Activated CD4-positive, alpha-beta T cell treated with anti-CD3 and anti-CD28 coated beads for 1 hour (primary cell): ENCODE results near the gene APOC1.
"Not testable (repeated sequence)": the region's sequence is repeated elsewhere in the genome, so short reads cannot be mapped to it uniquely, and the experiment has no call there.

ENCODE experiments used
- DNase-seq: peaks from one replicate; pipeline ENCODE4 v3.0.0-alpha.2; 2020

The APOC1 gene

DNA sequence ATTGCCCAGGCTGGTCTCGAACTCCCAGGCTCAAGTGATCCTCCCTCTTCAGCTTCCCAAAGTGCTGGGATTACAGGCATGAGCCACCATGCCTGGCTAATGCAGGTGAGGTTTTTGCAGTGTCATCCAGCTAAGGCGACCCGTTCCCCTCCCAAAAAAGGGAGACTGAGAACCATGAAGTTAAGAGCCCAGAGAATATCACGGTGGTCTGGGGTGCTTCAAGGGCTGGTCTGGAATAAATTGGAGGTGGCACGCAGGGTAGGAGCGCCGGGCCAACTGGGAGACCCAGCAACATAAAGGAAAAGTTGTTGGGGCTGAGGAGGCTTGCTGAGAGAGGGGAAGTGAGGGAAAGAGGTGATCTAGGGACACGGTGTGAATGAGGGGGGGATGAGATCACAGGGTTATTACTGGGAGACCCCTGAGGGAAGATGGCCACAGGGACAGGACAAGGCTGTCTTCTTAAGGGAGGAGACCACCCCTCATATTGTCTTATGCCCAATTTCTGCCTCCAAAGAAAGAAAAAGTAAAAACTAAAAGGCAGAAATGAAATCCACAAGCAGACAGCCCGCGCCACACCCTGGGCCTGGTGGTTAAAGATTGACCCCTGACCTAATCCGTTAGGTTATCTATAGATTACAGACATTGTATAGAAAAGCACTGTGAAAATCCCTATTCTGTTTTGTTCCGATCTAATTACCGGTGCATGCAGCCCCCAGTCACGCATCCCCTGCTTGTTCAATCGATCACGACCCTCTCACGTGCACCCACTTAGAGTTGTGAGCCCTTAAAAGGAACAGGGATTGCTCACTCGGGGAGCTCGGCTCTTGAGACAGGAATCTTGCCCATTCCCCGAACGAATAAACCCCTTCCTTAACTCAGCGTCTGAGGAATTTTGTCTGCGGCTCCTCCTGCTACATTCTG is 636 bp upstream of the APOC1 start:
- not testable (repeated sequence) for DNase-seq

DNA sequence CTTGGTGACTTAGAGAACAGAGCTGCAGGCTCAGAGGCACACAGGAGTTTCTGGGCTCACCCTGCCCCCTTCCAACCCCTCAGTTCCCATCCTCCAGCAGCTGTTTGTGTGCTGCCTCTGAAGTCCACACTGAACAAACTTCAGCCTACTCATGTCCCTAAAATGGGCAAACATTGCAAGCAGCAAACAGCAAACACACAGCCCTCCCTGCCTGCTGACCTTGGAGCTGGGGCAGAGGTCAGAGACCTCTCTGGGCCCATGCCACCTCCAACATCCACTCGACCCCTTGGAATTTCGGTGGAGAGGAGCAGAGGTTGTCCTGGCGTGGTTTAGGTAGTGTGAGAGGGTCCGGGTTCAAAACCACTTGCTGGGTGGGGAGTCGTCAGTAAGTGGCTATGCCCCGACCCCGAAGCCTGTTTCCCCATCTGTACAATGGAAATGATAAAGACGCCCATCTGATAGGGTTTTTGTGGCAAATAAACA is 9.9 kb downstream of the APOC1 start:
- no peak for DNase-seq

DNA sequence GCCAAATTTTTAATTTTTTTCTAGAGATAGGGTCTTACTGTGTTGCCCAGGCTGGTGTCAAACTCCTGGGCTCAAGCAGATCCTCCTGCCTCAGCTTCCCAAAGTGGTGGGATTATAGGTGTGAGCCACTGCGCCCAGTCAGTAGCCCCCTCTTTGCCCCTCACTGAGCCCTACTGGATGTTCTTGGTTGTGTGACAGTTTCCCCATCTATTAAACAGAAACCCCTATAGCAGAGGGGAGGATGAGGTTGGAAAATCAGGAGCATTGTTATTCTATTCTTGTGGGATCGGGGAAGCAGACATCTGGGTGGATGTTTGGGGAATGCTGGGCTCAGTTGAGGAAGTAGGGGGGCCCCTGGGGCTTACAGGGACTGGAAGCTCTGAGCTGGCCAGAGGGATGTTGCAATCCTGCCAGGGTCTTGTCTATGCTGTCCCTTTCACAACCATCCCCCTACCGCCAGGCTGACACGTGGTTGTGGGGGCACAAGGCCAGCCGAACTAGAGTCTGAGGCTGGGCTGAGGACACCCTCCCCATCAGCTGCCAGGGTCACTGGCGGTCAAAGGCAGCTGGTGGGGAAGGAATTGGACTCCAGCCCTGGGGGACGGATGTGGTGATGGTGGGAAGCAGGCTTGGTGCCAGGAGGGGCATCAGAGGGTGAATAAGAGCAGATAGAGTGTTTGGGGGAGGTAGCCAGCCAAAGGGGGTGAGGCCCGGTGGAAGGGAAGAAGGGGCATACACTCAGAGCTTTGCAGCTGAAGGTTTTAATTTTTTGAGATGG is 10.9 kb downstream of the APOC1 start:
- DNase-seq, result no peak

DNA sequence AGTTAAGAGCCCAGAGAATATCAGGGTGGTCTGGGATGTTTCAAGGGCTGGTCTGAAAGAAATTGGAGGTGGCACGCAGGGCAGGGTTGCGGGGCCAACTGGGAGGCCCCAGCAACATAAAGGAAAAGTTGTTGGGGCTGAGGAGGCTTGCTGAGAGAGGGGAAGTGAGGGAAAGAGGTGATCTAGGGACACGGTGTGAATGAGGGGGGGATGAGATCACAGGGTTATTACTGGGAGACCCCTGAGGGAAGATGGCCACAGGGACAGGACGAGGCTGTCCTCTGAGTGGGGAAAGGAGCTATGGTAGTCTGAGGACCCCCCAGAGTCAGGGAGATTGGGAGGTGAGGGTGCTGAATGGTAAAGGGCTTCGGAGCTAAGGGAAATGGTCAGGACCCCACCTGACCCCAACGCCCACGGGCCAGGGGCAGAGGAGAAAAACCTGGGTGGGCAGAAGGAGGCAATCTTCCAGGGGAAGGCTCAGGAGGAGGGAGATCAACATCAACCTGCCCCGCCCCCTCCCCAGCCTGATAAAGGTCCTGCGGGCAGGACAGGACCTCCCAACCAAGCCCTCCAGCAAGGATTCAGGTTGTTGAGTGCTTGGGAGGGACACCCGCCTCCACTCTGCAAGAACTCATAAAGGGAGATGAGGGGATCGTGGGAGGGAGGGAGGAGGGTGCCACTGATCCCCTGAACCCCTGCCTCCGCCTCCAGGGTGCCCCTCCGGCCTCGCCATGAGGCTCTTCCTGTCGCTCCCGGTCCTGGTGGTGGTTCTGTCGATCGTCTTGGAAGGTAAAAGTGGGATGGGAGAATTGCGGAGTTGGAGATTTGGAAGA is 12.1 kb downstream of the APOC1 start:
- DNase-seq, result not testable (repeated sequence)

DNA sequence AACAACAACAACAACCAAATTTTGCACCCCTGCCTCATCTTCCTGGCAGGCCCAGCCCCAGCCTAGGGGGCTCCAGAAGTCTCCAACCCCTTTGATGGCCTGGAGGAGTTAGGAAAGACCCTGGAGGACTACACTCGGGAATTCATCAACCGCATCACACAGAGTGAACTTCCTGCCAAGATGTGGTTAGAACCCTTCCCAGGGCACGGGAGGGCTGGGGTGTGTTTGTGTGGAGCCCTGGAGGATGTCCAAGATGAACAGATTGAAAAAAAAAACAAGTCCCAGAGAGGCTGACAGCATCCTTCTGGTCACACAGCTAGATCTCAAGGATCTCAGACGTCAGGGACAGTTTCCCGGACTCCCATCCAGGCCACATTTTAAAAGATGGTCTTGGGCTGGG is 13.3 kb downstream of the APOC1 start:
- DNase-seq, result no peak

DNA sequence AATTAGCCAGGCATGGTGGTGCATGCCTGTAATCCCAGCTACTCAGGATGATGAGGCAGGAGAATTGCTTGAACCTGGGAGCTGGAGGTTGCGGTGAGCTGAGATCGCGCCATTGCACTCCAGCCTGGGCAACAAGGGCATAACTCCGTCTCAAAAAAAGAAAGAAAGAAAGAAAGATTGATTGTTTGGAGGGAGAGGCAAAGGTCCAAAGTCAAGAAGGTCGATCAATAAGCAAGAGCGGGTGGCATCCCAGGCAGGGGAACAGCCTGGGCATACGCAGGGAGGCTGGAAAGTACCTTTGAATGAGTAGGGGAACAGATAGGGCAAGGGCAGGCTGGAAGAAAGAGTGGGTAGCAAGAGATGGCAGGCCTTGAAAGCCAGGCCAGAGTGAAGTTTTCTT is 15.7 kb downstream of the APOC1 start:
- DNase-seq, result no peak

DNA sequence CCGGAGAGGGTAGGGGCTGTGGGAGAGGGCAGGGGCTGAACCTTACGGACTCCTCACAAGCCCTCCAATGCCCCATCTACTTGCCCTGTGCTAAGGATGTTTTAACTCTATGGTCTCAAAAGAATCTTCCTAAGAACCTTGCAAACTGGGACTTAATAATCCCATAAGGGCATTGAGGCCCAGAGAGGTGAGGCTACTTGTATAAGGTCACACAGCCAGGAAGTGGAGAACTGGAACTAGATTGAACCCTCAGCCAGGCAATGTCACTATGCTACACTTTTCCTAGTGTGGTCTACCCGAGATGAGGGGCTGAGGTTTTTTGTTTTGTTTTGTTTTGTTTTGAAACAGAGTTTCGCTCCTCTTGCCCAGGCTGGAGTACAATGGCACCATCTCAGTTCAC is 17.1 kb downstream of the APOC1 start:
- no peak for DNase-seq

DNA sequence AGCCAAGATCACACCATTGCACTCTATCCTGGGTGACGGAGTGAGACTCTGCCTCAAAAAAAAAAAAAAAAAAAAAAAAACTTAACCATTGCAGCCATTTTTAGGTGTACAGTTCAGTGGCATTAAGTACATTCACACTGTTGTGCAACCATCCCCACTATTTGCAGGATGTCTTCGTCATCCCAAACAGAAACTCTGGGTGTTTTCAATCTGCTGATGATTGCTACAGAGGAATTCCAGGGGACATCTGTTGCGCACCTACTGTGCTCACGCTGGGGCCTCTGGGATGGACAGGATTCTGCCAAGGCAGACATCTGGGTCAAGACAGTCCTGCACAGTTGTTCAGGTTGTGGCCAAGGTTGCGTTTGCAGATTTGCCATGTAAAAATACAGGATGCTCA is 25.3 kb downstream of the APOC1 start:
- no peak for DNase-seq

DNA sequence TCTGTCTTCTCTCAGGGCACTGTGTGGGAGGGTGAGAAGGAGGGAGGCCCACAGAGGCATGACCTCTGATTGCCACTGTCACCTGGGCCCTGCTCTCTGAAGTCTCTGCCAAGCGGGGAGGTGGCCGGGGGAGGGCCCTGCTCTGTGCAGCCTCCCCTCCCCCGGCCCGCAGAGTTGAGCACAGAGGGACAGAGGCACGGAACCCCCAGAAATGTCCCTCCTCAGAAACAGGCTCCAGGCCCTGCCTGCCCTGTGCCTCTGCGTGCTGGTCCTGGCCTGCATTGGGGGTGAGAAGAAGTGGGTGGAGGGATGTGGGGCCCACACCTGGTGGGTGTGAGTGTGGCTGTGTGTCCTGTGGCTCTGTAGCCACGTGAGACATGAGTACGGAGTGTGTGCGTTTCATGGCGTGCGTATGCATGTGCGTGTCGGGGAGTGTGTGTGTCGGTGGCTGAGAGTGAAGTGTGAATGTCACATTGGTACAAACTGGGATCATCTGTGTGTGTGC is 27.7 kb downstream of the APOC1 start, which contains the start of gene APOC4:
APOC4 (plus strand) TSS at position 171 of the 505 bp plus-strand sequence; CDS start at position 212, 41 bp downstream.
- no peak for DNase-seq

DNA sequence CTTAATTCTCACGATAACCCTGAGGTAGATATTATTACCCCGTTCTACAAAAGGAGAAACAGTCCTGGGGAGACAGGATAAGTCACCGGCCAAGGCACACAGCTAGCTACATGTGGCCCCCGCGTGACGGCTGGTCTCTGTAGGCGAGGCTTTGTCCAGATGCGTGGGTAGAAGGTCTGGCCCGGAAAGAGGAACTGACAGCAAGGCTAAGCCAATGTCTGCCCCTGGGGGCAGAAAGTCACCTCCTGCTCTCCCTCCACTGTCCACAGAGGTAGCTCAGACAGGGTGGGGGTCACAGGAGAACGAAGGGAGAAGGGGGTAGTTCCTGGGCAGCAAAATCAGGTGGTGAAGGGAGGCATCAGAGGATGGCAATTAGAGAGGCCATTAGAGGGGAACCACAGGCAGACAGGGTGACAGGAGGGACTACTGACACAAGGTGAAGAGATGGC is 29.4 kb downstream of the APOC1 start:
- no peak for DNase-seq

DNA sequence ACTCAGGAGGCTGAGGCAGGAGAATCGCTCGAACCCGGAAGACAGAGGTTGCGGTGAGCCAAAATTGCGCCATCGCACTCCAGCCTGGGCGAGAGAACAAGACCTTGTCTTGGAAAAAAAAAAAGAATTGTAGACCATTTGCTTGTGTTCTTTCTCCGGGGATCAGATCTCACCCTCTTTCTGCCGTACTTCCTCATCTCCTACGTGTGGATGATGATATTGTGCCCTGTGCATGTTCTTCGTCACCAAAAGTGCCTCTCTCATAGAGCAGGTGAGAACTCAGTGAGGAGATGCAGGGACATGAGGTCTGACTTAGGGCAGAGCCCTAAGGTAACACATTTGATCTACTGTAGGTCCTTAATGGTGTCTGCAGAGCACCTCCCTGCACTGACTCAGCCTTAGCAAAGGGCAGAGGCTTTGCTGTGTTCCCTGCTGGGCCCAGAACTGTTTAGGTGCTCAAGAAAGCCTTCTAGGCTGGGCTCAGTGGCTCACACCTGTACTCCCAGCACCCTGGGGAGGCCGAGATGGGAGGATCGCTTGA is 32.7 kb downstream of the APOC1 start:
- no peak for DNase-seq

DNA sequence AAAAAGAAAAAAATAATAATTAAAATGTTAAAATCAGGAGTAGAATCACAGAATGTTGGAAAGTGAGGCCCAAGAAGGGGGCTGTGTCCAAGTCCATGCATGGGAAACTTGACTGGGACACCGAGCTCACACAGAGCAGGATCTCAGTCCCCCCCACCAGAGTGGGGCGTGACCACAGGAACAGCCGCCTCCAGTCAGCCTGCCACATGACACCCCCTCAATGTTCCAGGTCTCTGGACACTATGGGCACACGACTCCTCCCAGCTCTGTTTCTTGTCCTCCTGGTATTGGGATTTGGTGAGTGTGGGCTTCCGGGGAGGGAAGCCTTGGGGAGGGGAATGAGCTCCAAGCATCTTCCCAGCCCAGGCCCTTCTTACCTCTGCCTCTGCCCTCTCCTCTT is 33.8 kb downstream of the APOC1 start:
- DNase-seq, result no peak

DNA sequence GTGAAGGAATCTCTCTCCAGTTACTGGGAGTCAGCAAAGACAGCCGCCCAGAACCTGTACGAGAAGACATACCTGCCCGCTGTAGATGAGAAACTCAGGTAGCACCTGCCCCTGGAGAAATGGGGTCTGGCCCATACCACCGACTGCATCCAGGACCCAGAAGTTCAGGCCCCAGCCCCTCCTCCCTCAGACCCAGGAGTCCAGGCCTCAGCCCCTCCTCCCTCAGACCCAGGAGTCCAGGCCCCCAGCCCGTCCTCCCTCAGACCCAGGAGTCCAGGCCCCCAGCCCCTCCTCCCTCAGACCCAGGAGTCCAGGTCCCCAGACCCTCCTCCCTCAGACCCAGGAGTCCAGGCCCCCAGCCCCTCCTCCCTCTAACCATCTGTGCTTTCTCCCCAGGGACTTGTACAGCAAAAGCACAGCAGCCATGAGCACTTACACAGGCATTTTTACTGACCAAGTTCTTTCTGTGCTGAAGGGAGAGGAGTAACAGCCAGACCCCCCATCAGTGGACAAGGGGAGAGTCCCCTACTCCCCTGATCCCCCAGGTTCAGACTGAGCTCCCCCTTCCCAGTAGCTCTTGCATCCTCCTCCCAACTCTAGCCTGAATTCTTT is 34.5 kb downstream of the APOC1 start:
- no peak for DNase-seq

DNA sequence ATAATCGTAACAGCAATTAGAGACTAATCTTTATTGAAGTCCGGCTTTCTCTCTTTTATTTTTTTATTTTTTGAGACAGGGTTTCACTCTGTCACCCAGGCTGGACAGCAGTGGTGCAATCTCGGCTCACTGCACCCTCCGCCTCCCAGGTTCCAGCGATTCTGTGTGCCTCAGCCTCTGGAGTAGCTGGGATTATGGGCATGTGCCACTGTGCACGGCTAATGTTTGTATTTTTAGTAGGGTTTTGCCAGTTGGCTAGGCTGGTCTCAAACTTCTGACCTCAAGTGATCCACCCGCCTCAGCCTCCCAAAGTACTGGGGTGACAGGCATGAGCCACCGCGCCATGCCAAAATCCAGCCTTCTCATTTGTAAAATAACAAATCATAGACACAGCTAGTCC is 35.1 kb downstream of the APOC1 start:
- no peak for DNase-seq

DNA sequence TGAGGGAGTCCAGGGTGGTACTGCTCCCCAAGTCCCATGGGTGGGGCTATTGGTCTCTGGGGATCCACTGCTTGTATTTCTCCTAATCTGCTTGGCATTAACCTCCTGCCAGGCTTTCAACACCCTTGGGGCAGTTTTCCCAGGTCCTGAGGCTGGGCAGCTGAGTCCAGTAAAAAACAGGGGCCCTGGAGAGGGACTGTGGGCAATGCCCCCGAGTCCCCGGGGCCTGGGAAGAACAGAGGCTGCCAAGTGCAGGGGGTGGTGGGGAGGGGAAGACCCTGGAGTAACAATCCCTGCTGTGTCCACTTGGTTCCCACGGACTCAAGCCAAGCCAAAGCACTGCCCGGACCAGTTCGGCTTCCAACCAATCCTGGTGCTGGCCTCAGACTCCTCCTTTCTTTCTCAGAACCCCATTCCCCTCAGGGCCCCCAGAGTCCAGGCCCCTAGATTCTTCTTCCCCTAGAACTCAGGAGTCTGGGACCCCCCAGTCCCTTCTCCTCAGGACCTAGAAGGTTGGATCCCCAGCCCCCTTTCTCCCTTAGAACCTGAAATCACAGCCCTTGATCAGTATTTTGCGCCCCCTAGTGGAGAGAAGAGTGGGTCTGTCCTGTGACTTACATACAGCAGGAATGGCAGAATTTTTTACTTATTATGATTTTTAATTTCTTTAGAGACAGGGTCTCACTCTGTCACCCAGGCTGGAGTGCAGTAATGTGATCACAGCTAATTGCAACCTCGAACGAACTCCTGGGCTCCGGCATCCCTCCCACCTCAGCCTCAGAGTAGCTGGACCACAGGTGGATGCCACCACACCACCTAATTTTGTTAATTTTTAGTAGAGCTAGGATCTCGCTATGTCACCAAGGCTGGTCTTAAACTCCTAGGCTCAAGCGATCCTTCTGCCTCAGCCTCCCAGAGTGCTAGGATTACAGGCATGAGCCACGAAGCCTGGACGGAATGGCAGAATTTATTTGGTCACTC is 37.1 kb downstream of the APOC1 start:
- peak; percentile 37 for DNase-seq

DNA sequence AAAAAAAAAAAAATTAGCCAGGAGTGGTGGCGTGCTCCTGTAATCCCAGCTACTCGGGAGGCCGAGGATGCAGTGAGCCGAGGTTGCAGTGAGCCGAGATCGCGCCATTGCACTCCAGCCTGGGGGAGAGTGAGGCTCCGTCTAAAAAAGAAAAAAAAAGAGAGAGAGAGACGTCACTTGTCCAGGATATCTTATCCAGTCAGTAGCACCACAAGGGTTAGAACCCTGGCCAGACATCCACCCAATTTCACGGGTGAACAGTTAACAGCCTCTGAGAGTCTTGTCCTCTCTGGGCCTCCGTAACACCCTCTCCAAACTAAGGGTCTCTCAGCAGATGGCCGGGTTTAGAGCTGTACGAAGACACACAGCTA is 39.9 kb downstream of the APOC1 start:
- no peak for DNase-seq

DNA sequence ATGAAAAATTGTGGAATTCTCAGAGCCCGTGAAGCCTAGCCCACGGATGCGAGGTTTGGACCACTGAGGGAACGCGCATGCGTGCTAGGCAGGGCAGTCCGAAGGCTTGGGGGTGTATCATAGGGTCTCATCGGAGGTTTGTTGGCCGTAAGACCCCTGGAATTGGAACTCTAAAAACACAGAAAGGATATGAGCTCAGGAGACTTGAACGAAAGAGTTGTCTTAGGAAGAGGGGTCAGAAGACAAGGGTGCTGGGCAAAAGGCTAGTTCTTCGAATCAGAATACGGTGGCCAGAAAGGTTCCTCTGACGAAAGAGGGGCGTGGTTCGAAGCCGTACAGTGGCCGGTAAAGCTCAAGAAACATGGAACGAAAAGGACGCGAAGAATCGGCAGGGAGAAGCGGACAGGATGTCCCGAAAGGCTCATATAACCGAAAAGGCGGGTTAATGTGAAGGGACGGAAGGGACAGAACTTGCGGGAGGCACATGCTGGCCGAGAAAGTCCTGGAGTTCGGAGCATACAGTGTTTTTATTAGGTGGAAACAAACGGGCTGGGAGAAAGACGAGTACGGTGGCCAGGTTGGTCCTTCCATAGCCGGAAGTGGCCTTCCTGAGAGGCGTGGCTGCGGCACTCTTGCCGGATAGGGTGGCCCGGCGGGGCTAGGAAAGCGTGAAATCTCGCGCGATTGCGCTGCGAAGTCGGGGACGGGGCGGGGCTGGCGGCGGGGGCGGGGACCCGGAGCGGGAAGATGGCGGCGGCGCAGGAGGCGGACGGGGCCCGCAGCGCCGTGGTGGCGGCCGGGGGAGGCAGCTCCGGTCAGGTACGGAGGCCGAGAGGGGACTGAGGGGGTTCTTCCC is 40.5 kb downstream of the APOC1 start, which contains the start of gene CLPTM1:
CLPTM1 (plus strand) TSS at position 732 of the 856 bp plus-strand sequence; CDS start at position 748, 16 bp downstream.
- peak; percentile 93 for DNase-seq

DNA sequence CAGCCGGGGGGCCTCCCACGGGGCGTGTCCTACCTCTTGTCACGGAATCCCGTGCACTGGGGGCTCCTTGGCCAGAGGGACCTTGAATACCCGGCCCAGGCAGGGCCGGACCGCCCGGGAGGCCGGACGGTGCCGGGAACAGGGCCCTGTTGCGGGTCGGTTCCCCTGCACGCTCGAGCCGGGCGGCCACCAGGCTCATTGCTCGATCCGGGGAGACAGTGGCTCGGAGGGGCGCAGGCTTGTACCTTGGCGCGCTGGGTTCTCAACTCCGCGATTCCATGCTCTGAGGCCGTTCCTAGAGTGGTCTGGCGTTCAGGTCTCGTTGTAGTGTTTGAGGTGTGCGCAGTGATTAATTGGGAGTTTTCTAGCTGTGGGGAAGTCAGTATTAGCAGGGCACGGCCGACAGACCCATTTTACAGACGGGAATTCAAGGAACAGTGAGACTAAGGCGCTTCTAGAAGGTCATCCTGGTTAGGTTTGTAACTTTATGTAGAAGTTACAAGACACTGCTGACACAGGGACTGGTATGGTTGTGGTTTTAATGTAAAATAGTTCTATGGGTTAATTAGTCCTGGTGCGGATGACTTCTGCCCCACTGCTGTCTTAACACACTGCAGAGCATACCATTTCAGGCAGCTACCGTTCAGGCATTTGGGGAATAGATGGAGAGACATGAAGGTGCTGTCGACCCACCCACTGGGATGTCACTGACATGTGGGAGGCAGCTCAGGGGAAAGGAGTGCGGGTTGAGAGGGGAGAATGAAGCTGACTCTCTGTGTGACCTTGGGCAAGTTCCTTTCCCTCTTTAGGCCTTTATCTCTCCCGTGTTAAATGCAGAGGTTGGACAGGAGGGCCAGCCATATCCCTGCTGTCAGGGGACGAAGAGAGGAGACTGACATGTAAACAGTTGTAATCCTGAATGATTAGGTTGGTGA is 41.4 kb downstream of the APOC1 start:
- no peak for DNase-seq
